Measurements from ENCODE around the gene GRIA2.

- TF ChIP-seq EZH2 (IDR thresholded peaks at IDR 0.05; ENCODE audit: borderline replicate concordance, low read depth, low read length, severe bottlenecking), result no peak
- TF ChIP-seq, protein P1, sequence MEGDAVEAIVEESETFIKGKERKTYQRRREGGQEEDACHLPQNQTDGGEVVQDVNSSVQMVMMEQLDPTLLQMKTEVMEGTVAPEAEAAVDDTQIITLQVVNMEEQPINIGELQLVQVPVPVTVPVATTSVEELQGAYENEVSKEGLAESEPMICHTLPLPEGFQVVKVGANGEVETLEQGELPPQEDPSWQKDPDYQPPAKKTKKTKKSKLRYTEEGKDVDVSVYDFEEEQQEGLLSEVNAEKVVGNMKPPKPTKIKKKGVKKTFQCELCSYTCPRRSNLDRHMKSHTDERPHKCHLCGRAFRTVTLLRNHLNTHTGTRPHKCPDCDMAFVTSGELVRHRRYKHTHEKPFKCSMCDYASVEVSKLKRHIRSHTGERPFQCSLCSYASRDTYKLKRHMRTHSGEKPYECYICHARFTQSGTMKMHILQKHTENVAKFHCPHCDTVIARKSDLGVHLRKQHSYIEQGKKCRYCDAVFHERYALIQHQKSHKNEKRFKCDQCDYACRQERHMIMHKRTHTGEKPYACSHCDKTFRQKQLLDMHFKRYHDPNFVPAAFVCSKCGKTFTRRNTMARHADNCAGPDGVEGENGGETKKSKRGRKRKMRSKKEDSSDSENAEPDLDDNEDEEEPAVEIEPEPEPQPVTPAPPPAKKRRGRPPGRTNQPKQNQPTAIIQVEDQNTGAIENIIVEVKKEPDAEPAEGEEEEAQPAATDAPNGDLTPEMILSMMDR (IDR thresholded peaks at IDR 0.05; ENCODE audit: borderline replicate concordance, extremely low read depth, low read length, poor library complexity, severe bottlenecking), result no peak
Measured at GRCh38 chr4:157320092-157320491, 99.6 kb downstream of the GRIA2 start.

Data from DND-41 (cell line).